B cell (primary cell): ENCODE measurements around the gene CLEC2B. TPM values are rescaled to one million over a fixed set of nuclear protein-coding genes. Genes with fewer than 3 reads are reported as not detected.

ENCODE experiments used
- ATAC-seq: fragments of 200-7000 bp; cut with Tn5 transposase; one replicate; pipeline ENCODE4 v1.10.0; 2021; ENCODE audit warnings: low read depth, mild to moderate bottlenecking, moderate number of reproducible peaks, moderate library complexity
- CTCF ChIA-PET: fragments of 350-600 bp; sonication (Branson Sonifier 250); formaldehyde crosslinking; loops from one replicate; lab custom pipeline; 2021; ENCODE audit warnings: antibody characterized with exemption, inconsistent platforms; lab: Charles Lee
- POLR2A ChIA-PET: fragments of 350-600 bp; sonication (Branson Sonifier 250); formaldehyde crosslinking; loops from one replicate; lab custom pipeline; 2021; ENCODE audit warnings: antibody characterized with exemption; lab: Charles Lee
- DNase-seq: peaks from one replicate; pipeline ENCODE4 v3.0.0; 2013
- H2AFZ ChIP-seq: 2 replicates; pipeline ENCODE4 v1.6.1; 2012; ENCODE audit warnings: mild to moderate bottlenecking, low read depth, low read length; ENCODE audit not compliant: insufficient read depth, poor library complexity, severe bottlenecking
- H3K27ac ChIP-seq, 2 donors: 1 replicate in 1 of 2; 2 replicates in 1 of 2; pipeline ENCODE4 v1.5.1; 2012 to 2013; ENCODE audit warnings: low read length in 2 of 2, mild to moderate bottlenecking in 2 of 2, moderate library complexity in 1 of 2
- H3K27me3 ChIP-seq, 4 experiments: fragments of 200-600 bp in 1 of 4; sonication (generic) in 1 of 4; replicated peaks in 1 of 4; 1 replicate in 2 of 4; 2 replicates in 2 of 4; pipeline versions ENCODE4 v1.6.1 to v1.7.0; 2013 to 2016; ENCODE audit warnings: low read length in 3 of 4, mild to moderate bottlenecking in 2 of 4, mixed read lengths in 1 of 4, moderate library complexity in 1 of 4; ENCODE audit not compliant: insufficient read depth in 4 of 4, control insufficient read depth in 3 of 4; ENCODE audit errors: control extremely low read depth in 1 of 4
- H3K36me3 ChIP-seq, 2 experiments: replicated peaks in 1 of 2; 1 replicate in 1 of 2; 2 replicates in 1 of 2; pipeline versions ENCODE4 v1.6.1 to v1.7.1; 2013; ENCODE audit warnings: low read length in 1 of 2; ENCODE audit not compliant: insufficient read depth in 2 of 2, control insufficient read depth in 1 of 2; ENCODE audit errors: control extremely low read depth in 1 of 2, extremely low read depth in 1 of 2
- H3K4me1 ChIP-seq, 2 donors: fragments of 200-600 bp in 1 of 2; sonication (generic) in 1 of 2; 1 replicate in 1 of 2; 2 replicates in 1 of 2; pipeline versions ENCODE4 v1.5.1 to v1.6.1; 2013 to 2017; ENCODE audit warnings: low read length in 2 of 2; ENCODE audit not compliant: control insufficient read depth in 2 of 2, insufficient read depth in 2 of 2
- H3K4me2 ChIP-seq: replicated peaks from 2 replicates; pipeline ENCODE3; 2012; ENCODE audit warnings: mild to moderate bottlenecking, low read depth, low read length; ENCODE audit not compliant: poor library complexity, severe bottlenecking
- H3K4me3 ChIP-seq, 5 experiments: fragments of 200-600 bp in 1 of 5; sonication (generic) in 1 of 5; 1 replicate in 3 of 5; 2 replicates in 2 of 5; pipeline versions ENCODE4 v1.5.1 to v1.7.0; 2011 to 2016; ENCODE audit warnings: low read length in 4 of 5, mild to moderate bottlenecking in 4 of 5, low read depth in 2 of 5, control low read depth in 1 of 5, moderate library complexity in 1 of 5; ENCODE audit not compliant: insufficient read depth in 1 of 5; ENCODE audit errors: control extremely low read depth in 1 of 5, extremely low read depth in 1 of 5
- H3K79me2 ChIP-seq: fragments of 200-600 bp; sonication (generic); one replicate; pipeline ENCODE4 v1.6.0; 2016; ENCODE audit warnings: low read length; ENCODE audit not compliant: control insufficient read depth, insufficient read depth
- H3K9ac ChIP-seq: fragments of 200-600 bp; sonication (generic); 2 replicates; pipeline ENCODE4 v1.6.1; 2017; ENCODE audit warnings: mild to moderate bottlenecking, low read length, moderate library complexity
- H3K9me3 ChIP-seq, 3 donors: one replicate each; pipeline versions ENCODE4 v1.6.1 to v1.7.1; 2013; ENCODE audit warnings: low read length in 2 of 3; ENCODE audit not compliant: control insufficient read depth in 2 of 3, insufficient read depth in 1 of 3; ENCODE audit errors: control extremely low read depth in 1 of 3
- H4K20me1 ChIP-seq: 2 replicates; pipeline ENCODE4 v1.6.0; 2012; ENCODE audit warnings: mild to moderate bottlenecking, low read length; ENCODE audit not compliant: insufficient read depth, control insufficient read depth, poor library complexity, severe bottlenecking
- H3K27ac Mint-ChIP-seq: one replicate; pipeline ENCODE4 v1.8.0; 2021; ENCODE audit warnings: mixed read lengths
- H3K27me3 Mint-ChIP-seq: one replicate; pipeline ENCODE4 v1.8.0; 2021; ENCODE audit warnings: mixed read lengths
- H3K4me1 Mint-ChIP-seq: one replicate; pipeline ENCODE4 v1.8.0; 2021; ENCODE audit warnings: mixed read lengths
- H3K4me3 Mint-ChIP-seq: one replicate; pipeline ENCODE4 v1.8.0; 2021; ENCODE audit warnings: mixed read lengths
- H3K9me3 Mint-ChIP-seq: one replicate; pipeline ENCODE4 v1.8.0; 2022; ENCODE audit warnings: mixed read lengths; ENCODE audit not compliant: insufficient read depth
- CTCF ChIP-seq: fragments of 200-600 bp; IDR thresholded peaks from one replicate; pipeline ENCODE4 v1.8.0; 2022; ENCODE audit warnings: antibody characterized with exemption, mild to moderate bottlenecking
- EZH2 ChIP-seq: IDR thresholded peaks from 2 replicates; pipeline ENCODE4 v1.6.1; 2012; ENCODE audit warnings: borderline replicate concordance, low read depth, mild to moderate bottlenecking, moderate library complexity, low read length; ENCODE audit not compliant: insufficient read depth, poor library complexity, severe bottlenecking
- WGBS: methylation state at CpG from one replicate; pipeline ENCODE4 v1.1.5; 2013; ENCODE audit warnings: missing lambda C conversion rate; ENCODE audit not compliant: insufficient coverage; 5-methylcytosine and 5-hydroxymethylcytosine counted together
- intact Hi-C: fragments of 100-400 bp; cut with micrococcal nuclease; formaldehyde crosslinking; loops from one replicate; pipeline ENCODE4 v1.10.0; 2022
- polyA plus RNA-seq: library from polyadenylated mRNA; depleted of rRNA; stranded (reverse); fragments of >200 nt; gene quantifications from 2 replicates; pipeline ENCODE4 v1.2.3, GENCODE V29; 2012
- total RNA-seq, 2 donors: library from RNA; stranded (reverse); fragments of 120-200 nt in 1 of 2; gene quantifications; 1 replicate in 1 of 2; 2 replicates in 1 of 2; pipeline versions ENCODE4 v1.2.3 to v1.2.4, GENCODE V29; 2013 to 2022

Gene CLEC2B
- total and polyA plus RNA-seq, 2 donors (not counting 1 experiment from before 2014, with no cell fraction given), result 31.6 to 58.2 TPM

GRCh38 chr12:9851927-9852326 lies 17.2 kb downstream of the CLEC2B start:
- ATAC-seq (no peak), DNase-seq (no peak)
- H3K4me1 Mint-ChIP-seq, result no peaks in the 10 kb centered on the region
- H3K4me3 Mint-ChIP-seq, result no peak overlapping the region
- no peaks in the 10 kb centered on the region for H3K27me3 ChIP-seq
- POLR2A ChIA-PET, result no interaction called here
- no peak overlapping the region for H3K9ac ChIP-seq
- H3K27ac ChIP-seq, result no peak overlapping the region
- H3K9me3 Mint-ChIP-seq, result peaks cover 5% of the 10 kb centered on the region
- CTCF ChIA-PET, result no interaction called here
- WGBS, result 100% methylated on average over 2 of the region's 2 CpGs
- no peak overlapping the region for H2AFZ ChIP-seq
- no peaks in the 10 kb centered on the region for H3K79me2 ChIP-seq
- intact Hi-C loops, result no loop called here
- peaks cover 9% of the 10 kb centered on the region for H4K20me1 ChIP-seq
- no peak overlapping the region for H3K4me3 ChIP-seq
- H3K36me3 ChIP-seq, result peaks cover 1 to 40% of the 10 kb centered on the region in 2 experiments
- no peaks in the 10 kb centered on the region for H3K27me3 Mint-ChIP-seq
- H3K9me3 ChIP-seq, result peaks cover 1 to 17% (median 12%) of the 10 kb centered on the region in 3 donors
- H3K4me1 ChIP-seq, result no peaks in the 10 kb centered on the region
- H3K27ac Mint-ChIP-seq, result no peak overlapping the region
- H3K4me2 ChIP-seq, result no peak overlapping the region
- TF ChIP-seq CTCF (no peak), EZH2 (no peak)

GRCh38 chr12:9851050-9851449 lies 18.1 kb downstream of the CLEC2B start:
- H3K4me1 Mint-ChIP-seq, result no peaks in the 10 kb centered on the region
- WGBS, result 100% methylated on average over 1 of the region's 5 CpGs
- ATAC-seq (no peak), DNase-seq (no peak)
- CTCF ChIA-PET, result no interaction called here
- Histone ChIP-seq H3K9me3 (peaks cover 1 to 17% (median 12%) of the 10 kb centered on the region in 3 donors), H3K79me2 (no peaks in the 10 kb centered on the region), H3K9ac (no peak overlapping the region), H3K36me3 (peaks cover 1 to 36% of the 10 kb centered on the region in 2 experiments), H2AFZ (no peak overlapping the region), H3K27me3 (no peaks in the 10 kb centered on the region), H3K4me1 (no peaks in the 10 kb centered on the region), H3K4me2 (no peak overlapping the region), H3K4me3 (no peak overlapping the region), H3K27ac (no peak overlapping the region), H4K20me1 (peaks cover 9% of the 10 kb centered on the region)
- no peak overlapping the region for H3K27ac Mint-ChIP-seq
- no peaks in the 10 kb centered on the region for H3K27me3 Mint-ChIP-seq
- peaks cover 5% of the 10 kb centered on the region for H3K9me3 Mint-ChIP-seq
- TF ChIP-seq EZH2 (no peak), CTCF (no peak)
- POLR2A ChIA-PET, result no interaction called here
- intact Hi-C loops, result no loop called here
- H3K4me3 Mint-ChIP-seq, result no peak overlapping the region
